Hepatocyte (in vitro differentiated cells): ENCODE measurements around the gene SORCS3.

Source experiments
- EZH2 ChIP-seq: fragments of 200-600 bp; sonication (generic); IDR thresholded peaks from 2 replicates; pipeline ENCODE4 v1.6.1; 2016; ENCODE audit warnings: antibody characterized with exemption, mild to moderate bottlenecking, borderline replicate concordance
- EZH2phosphoT487 ChIP-seq: fragments of 200-600 bp; sonication (generic); IDR thresholded peaks from one replicate; pipeline ENCODE4 v1.6.1; 2018; ENCODE audit warnings: antibody characterized with exemption, mild to moderate bottlenecking, low read depth, moderate library complexity; ENCODE audit not compliant: unreplicated experiment, severe bottlenecking
- TF ChIP-seq, protein P1 (sequence below): fragments of 200-600 bp; sonication (generic); IDR thresholded peaks from 2 replicates; pipeline ENCODE4 v1.5.1; 2016; ENCODE audit warnings: antibody characterized with exemption, mild to moderate bottlenecking; ENCODE audit not compliant: poor library complexity

DNA sequence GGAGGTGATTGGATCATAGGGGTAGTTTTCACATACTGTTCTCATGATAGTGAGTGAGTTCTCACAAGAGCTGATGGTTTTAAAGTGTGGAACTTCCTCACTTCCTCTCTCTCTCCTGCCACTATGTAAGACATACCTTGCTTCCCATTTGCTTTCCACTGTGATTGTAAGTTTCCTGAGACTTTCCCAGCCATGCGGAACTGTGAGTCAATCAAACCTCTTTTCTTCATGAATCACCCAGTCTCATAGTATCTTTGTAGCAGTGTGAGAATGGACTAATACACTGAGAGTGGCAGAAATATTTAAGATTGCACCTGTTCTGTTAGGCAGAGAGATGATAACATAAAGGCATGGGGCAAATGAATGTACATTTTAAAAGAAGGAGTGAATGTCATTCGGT lies 507.8 kb downstream of the SORCS3 start:
- TF ChIP-seq, protein P1, sequence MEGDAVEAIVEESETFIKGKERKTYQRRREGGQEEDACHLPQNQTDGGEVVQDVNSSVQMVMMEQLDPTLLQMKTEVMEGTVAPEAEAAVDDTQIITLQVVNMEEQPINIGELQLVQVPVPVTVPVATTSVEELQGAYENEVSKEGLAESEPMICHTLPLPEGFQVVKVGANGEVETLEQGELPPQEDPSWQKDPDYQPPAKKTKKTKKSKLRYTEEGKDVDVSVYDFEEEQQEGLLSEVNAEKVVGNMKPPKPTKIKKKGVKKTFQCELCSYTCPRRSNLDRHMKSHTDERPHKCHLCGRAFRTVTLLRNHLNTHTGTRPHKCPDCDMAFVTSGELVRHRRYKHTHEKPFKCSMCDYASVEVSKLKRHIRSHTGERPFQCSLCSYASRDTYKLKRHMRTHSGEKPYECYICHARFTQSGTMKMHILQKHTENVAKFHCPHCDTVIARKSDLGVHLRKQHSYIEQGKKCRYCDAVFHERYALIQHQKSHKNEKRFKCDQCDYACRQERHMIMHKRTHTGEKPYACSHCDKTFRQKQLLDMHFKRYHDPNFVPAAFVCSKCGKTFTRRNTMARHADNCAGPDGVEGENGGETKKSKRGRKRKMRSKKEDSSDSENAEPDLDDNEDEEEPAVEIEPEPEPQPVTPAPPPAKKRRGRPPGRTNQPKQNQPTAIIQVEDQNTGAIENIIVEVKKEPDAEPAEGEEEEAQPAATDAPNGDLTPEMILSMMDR: no peak
- TF ChIP-seq EZH2 (no peak), EZH2phosphoT487 (no peak)
